A549 treated with Mapracorat at 1 μM for 4 hours (cell line): ENCODE results near the gene RBKS. TPM values are rescaled to one million over a fixed set of nuclear protein-coding genes. Genes with fewer than 3 reads are reported as not detected.

Source experiments
- total RNA-seq: library from RNA; stranded (reverse); fragments of 200-300 nt; extraction: Qiagen RNA extraction; gene quantifications from 5 replicates; pipeline ENCODE4 v1.2.3, GENCODE V29; 2022

The RBKS gene
- total RNA-seq = 6.7 to 9.2 TPM (median 8.3 TPM) in 5 replicates

GRCh38 chr2:27890146-27890923 lies at the start of gene RBKS, which contains the start of gene BABAM2:
RBKS (minus strand) TSS chr2:27890387; CDS start chr2:27890345, 42 bp downstream.
BABAM2 (plus strand) TSS chr2:27890729; CDS start chr2:27894557, 3,828 bp downstream.

GRCh38 chr2:27771548-27772335 lies 118.4 kb downstream of the RBKS start, which contains the start of gene MRPL33:
MRPL33 (plus strand) TSS chr2:27771719; CDS start chr2:27771778, 59 bp downstream.

Other genes starting within 250 kb of the RBKS start
- gene SUPT7L, start 226.8 kb downstream of the RBKS start, total RNA-seq = 27.1 to 32.9 TPM (median 31.2 TPM) in 5 replicates
- 27.0 to 35.2 TPM (median 29.7 TPM) in 5 replicates for gene SLC4A1AP, start 226.5 kb downstream of the RBKS start, total RNA-seq
- 311 to 551 TPM (median 325 TPM) in 5 replicates for gene MRPL33, start 118.7 kb downstream of the RBKS start, total RNA-seq
- 43.3 to 54.2 TPM (median 50.3 TPM) in 5 replicates for gene BABAM2, start 342 bp upstream of the RBKS start, total RNA-seq